H1 (cell line): ENCODE results near the gene RASD2.

Experiments
- GABPA ChIP-seq: IDR thresholded peaks from 2 replicates; pipeline ENCODE4 v1.6.1; 2011; ENCODE audit warnings: mild to moderate bottlenecking, low read length, moderate library complexity, borderline replicate concordance; ENCODE audit not compliant: insufficient read depth
- PHF8 ChIP-seq: fragments of 200-600 bp; sonication (generic); conservative IDR thresholded peaks from 2 replicates; pipeline ENCODE4 v1.7.1; 2012; ENCODE audit warnings: low read depth, mild to moderate bottlenecking, inconsistent platforms, low read length, moderate library complexity
- RNF2 ChIP-seq: fragments of 200-900, 300-1000 bp; sonication (generic); IDR thresholded peaks from 2 replicates; pipeline ENCODE4 v1.7.1; 2016; ENCODE audit warnings: borderline replicate concordance, low read depth, mild to moderate bottlenecking, antibody characterized with exemption, low read length; ENCODE audit not compliant: poor library complexity, severe bottlenecking; ENCODE audit errors: missing control alignments
- TEAD4 ChIP-seq: IDR thresholded peaks from 2 replicates; pipeline ENCODE4 v1.6.1; 2012; ENCODE audit warnings: low read depth, low read length, inconsistent platforms, mixed read lengths
- YY1 ChIP-seq: IDR thresholded peaks from 2 replicates; pipeline ENCODE4 v1.6.1; 2011; ENCODE audit warnings: low read depth, mild to moderate bottlenecking, low read length

DNA sequence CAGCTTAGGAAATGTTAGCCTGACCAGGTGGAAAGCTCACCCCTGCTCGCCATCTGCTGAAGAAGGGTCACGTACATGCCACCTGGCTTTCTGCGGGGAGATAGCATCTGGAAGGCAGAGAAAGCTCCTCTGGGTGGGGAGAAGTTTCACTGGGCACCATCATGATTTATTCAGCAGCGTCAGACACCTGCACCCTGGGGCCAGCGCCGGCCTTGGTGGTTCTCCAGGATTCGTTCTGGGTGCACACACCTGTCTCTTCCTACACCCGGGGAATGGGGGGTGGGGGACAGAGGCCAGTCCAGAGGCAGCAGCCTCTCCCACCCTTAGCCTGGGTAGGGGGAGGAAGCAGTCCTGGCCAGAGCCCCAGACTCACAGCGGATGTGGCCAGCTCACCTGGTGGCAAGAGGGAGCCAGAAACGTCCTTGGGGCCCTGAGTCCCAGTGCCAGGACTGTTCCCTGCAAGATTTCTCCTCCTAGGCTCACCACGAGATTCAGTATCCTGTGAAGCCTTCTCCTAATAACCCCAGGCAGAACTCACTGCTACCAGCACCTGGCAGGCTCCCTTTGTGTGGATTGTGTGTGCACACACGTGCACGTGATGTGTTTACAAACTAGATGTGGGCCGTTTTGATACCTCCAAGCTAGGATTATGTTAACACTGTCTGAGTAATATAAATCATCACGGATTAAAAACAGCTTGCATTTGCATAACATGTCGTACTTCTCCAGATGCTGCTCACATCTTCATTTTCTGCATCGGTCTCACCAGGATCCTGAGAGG is 17.3 kb upstream of the RASD2 start:
- TF ChIP-seq GABPA (no peak), RNF2 (no peak), YY1 (no peak), PHF8 (no peak), TEAD4 (no peak)
